GM23248 (cell line): Measurements from ENCODE around the gene PRKCE. TPM values are rescaled to one million over a fixed set of nuclear protein-coding genes. Genes with fewer than 3 reads are reported as not detected.

Experiments used
- DNase-seq: peaks from one replicate; pipeline ENCODE4 v3.0.0-alpha.2; 2015
- H2AFZ ChIP-seq: fragments of 200-600 bp; sonication (generic); 2 replicates; pipeline ENCODE4 v1.6.1; 2016; ENCODE audit warnings: antibody characterized with exemption
- H3F3A ChIP-seq: fragments of 200-600 bp; sonication (generic); 2 replicates; pipeline ENCODE4 v1.6.1; 2016; ENCODE audit warnings: mild to moderate bottlenecking, antibody characterized with exemption, mixed run types; ENCODE audit not compliant: insufficient read depth
- H3K27ac ChIP-seq: fragments of 200-600 bp; sonication (generic); 2 replicates; pipeline ENCODE4 v1.5.1; 2016; ENCODE audit warnings: mild to moderate bottlenecking
- H3K27me3 ChIP-seq: fragments of 200-600 bp; sonication (generic); replicated peaks from 2 replicates; pipeline ENCODE4 v1.6.1; 2016; ENCODE audit warnings: mild to moderate bottlenecking; ENCODE audit not compliant: insufficient read depth
- H3K36me3 ChIP-seq: fragments of 200-600 bp; sonication (generic); 2 replicates; pipeline ENCODE4 v1.6.1; 2016; ENCODE audit warnings: low read depth, mild to moderate bottlenecking
- H3K4me1 ChIP-seq: fragments of 200-600 bp; sonication (generic); 2 replicates; pipeline ENCODE4 v1.6.1; 2016; ENCODE audit warnings: mild to moderate bottlenecking; ENCODE audit not compliant: insufficient read depth
- H3K4me2 ChIP-seq: fragments of 200-600 bp; sonication (generic); one replicate; pipeline ENCODE4 v1.6.1; 2016; ENCODE audit warnings: mild to moderate bottlenecking; ENCODE audit not compliant: unreplicated experiment
- H3K4me3 ChIP-seq: fragments of 200-600 bp; sonication (generic); 2 replicates; pipeline ENCODE4 v1.5.1; 2016; ENCODE audit warnings: mild to moderate bottlenecking
- H3K79me2 ChIP-seq: fragments of 200-600 bp; sonication (generic); 2 replicates; pipeline ENCODE4 v1.6.1; 2016; ENCODE audit warnings: mild to moderate bottlenecking; ENCODE audit not compliant: insufficient read depth
- H3K9ac ChIP-seq: fragments of 200-600 bp; sonication (generic); 2 replicates; pipeline ENCODE4 v1.6.1; 2016; ENCODE audit warnings: mild to moderate bottlenecking
- H3K9me2 ChIP-seq: fragments of 200-600 bp; sonication (generic); 2 replicates; pipeline ENCODE4 v1.6.1; 2016; ENCODE audit warnings: mixed run types, mild to moderate bottlenecking, moderate library complexity; ENCODE audit not compliant: insufficient read depth
- H3K9me3 ChIP-seq: fragments of 200-600 bp; sonication (generic); one replicate; pipeline ENCODE4 v1.6.1; 2017; ENCODE audit warnings: low read depth
- H4K20me1 ChIP-seq: fragments of 200-600 bp; sonication (generic); 2 replicates; pipeline ENCODE4 v1.6.0; 2016; ENCODE audit not compliant: insufficient read depth
- EZH2 ChIP-seq: fragments of 200-600 bp; sonication (generic); IDR thresholded peaks from 2 replicates; pipeline ENCODE4 v1.6.1; 2018; ENCODE audit warnings: antibody characterized with exemption, mild to moderate bottlenecking; ENCODE audit not compliant: insufficient read depth, poor library complexity, severe bottlenecking
- EZH2phosphoT487 ChIP-seq: fragments of 200-600 bp; sonication (generic); IDR thresholded peaks from 2 replicates; pipeline ENCODE4 v1.6.1; 2018; ENCODE audit warnings: antibody characterized with exemption, moderate library complexity, mild to moderate bottlenecking, low read depth; ENCODE audit not compliant: insufficient read depth
- WGBS, 2 experiments: methylation state at CpG; one replicate each; pipeline ENCODE4 v1.1.6; 2015 to 2017; ENCODE audit warnings: low lambda C conversion rate in 2 of 2, low coverage in 1 of 2; ENCODE audit errors: missing lambda C conversion rate in 2 of 2; 5-methylcytosine and 5-hydroxymethylcytosine counted together
- in situ Hi-C: fragments of 300-500 bp; cut with MboI; formaldehyde crosslinking; loops from 2 replicates; pipeline ENCODE4 v1.15.0; 2020
- polyA plus RNA-seq: library from polyadenylated mRNA; unstranded; fragments of >200 nt; fragmentation: Nextera tagmentation; extraction: Ambion mirVana; gene quantifications from 2 replicates; pipeline ENCODE4 v1.2.1, GENCODE V29; 2016
- total RNA-seq: library from RNA; depleted of rRNA; stranded (reverse); fragments of >200 nt; shearing (Covaris generic); gene quantifications from 2 replicates; pipeline ENCODE4 v1.2.3, GENCODE V29; 2014

Gene PRKCE
- total and polyA plus RNA-seq, 2 experiments from 2014 or later, result 5.9 to 7.0 TPM

- no peaks in the 10 kb centered on the region for H3K36me3 ChIP-seq
- H3K27ac ChIP-seq, result peak overlapping the region; percentile 22
- no peaks in the 10 kb centered on the region for H3K9me3 ChIP-seq
- TF ChIP-seq EZH2phosphoT487 (no peak), EZH2 (no peak)
- no peak overlapping the region for H3K4me3 ChIP-seq
- in situ Hi-C loops, result no loop called here
- H3K9ac ChIP-seq, result no peak overlapping the region
- no peak overlapping the region for H2AFZ ChIP-seq
- no peaks in the 10 kb centered on the region for H3K9me2 ChIP-seq
- no peaks in the 10 kb centered on the region for H3K79me2 ChIP-seq
- H3K4me2 ChIP-seq, result no peak overlapping the region
- H3K27me3 ChIP-seq, result no peaks in the 10 kb centered on the region
- DNase-seq, result peak; percentile 40
- peaks cover 17% of the 10 kb centered on the region for H3F3A ChIP-seq
- H4K20me1 ChIP-seq, result no peaks in the 10 kb centered on the region
- 83 to 87% methylated on average over 4 of the region's 4 CpGs for WGBS, 2 experiments
- H3K4me1 ChIP-seq, result peaks cover 44% of the 10 kb centered on the region
These were observed 413.7 kb downstream of the PRKCE start for GRCh38 chr2:46065152-46065551.

- Histone ChIP-seq H3F3A (peaks cover 17% of the 10 kb centered on the region), H3K27me3 (no peaks in the 10 kb centered on the region), H4K20me1 (no peaks in the 10 kb centered on the region), H3K9ac (no peak overlapping the region), H3K4me3 (no peak overlapping the region), H3K27ac (0 out of 2 replicates have a peak overlapping the region, but pooled peaks have one; percentile 90), H3K79me2 (no peaks in the 10 kb centered on the region), H2AFZ (no peak overlapping the region), H3K9me3 (no peaks in the 10 kb centered on the region), H3K4me2 (peak overlapping the region; percentile 31), H3K9me2 (no peaks in the 10 kb centered on the region; the same call in 1 of the 2 replicates), H3K4me1 (peaks cover 44% of the 10 kb centered on the region), H3K36me3 (no peaks in the 10 kb centered on the region)
- 81 to 82% methylated on average over 3 of the region's 3 CpGs for WGBS, 2 experiments
- in situ Hi-C loops, result no loop called here
- TF ChIP-seq EZH2 (no peak), EZH2phosphoT487 (no peak)
- peak; percentile 25 for DNase-seq
These were observed 414.6 kb downstream of the PRKCE start for GRCh38 chr2:46066116-46066515.

DNA sequence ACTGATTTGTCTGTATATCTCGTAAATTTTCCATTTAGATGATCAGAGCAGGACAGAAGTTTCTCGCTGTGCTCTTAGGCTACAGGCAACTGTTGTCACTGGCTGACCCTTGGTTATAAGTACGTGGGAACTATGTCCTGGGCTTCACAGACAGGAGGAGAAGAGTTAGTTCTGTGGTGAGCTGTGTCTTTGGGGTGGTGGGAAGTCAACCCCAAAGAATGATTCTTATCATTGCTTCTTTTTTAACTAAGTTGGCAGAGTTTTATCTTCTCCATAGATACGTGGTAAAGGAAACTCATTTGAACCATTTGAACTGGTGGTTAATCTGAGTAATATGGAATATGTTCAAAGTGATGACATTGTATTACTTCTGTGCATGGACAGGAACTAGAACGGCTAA is 415.1 kb downstream of the PRKCE start:
- peak overlapping the region; percentile 31 for H3K4me2 ChIP-seq
- H3K27me3 ChIP-seq, result no peaks in the 10 kb centered on the region
- H2AFZ ChIP-seq, result no peak overlapping the region
- H3K79me2 ChIP-seq, result no peaks in the 10 kb centered on the region
- H4K20me1 ChIP-seq, result no peaks in the 10 kb centered on the region
- H3K27ac ChIP-seq, result peak overlapping the region; percentile 90
- no peak for TF ChIP-seq EZH2
- no peak for TF ChIP-seq EZH2phosphoT487
- H3K4me3 ChIP-seq, result no peak overlapping the region
- H3K9me2 ChIP-seq, result no peaks in the 10 kb centered on the region; the same call in 1 of the 2 replicates
- H3K36me3 ChIP-seq, result no peaks in the 10 kb centered on the region
- 87 to 91% methylated on average over 5 of the region's 5 CpGs for WGBS, 2 experiments
- H3K9me3 ChIP-seq, result no peaks in the 10 kb centered on the region
- in situ Hi-C loops, result no loop called here
- H3K4me1 ChIP-seq, result peaks cover 44% of the 10 kb centered on the region
- DNase-seq, result no peak
- no peak overlapping the region for H3K9ac ChIP-seq
- peaks cover 17% of the 10 kb centered on the region for H3F3A ChIP-seq

DNA sequence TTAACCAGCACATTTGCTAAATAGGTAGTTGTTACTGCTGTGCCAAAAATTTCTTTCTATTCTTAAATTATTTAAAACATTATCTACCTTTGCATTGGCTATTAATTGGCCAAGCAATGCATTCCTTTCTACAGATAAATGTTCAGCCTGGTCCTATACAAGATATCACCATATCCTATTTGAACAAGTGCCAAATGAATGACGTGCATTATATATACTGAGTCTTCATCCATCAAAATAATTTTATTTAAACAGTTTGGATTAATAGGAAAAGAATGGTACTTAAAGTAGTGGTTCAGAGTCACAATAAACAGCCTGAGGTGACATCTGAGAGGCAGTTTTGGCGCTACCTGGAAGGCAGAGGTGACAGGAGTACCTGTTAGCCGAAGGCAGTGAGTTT is 415.6 kb downstream of the PRKCE start:
- in situ Hi-C loops, result no loop called here
- peaks cover 47% of the 10 kb centered on the region for H3K4me1 ChIP-seq

More for the DNA sequence above, 415.6 kb downstream of the PRKCE start:
- peak overlapping the region; percentile 76 for H3K9ac ChIP-seq
- DNase-seq, result no peak
- peak overlapping the region; percentile 90 for H3K27ac ChIP-seq
- WGBS, 2 experiments, result 97 to 98% methylated on average over 3 of the region's 3 CpGs
- H3F3A ChIP-seq, result peaks cover 21% of the 10 kb centered on the region
- H3K4me3 ChIP-seq, result no peak overlapping the region
- H4K20me1 ChIP-seq, result no peaks in the 10 kb centered on the region
- H3K4me2 ChIP-seq, result no peak overlapping the region
- H3K79me2 ChIP-seq, result no peaks in the 10 kb centered on the region
- no peaks in the 10 kb centered on the region for H3K27me3 ChIP-seq
- H2AFZ ChIP-seq, result no peak overlapping the region
- TF ChIP-seq EZH2 (no peak), EZH2phosphoT487 (no peak)
- no peaks in the 10 kb centered on the region for H3K9me3 ChIP-seq
- H3K36me3 ChIP-seq, result no peaks in the 10 kb centered on the region
- no peaks in the 10 kb centered on the region; the same call in 1 of the 2 replicates for H3K9me2 ChIP-seq
